ENCODE results near the gene ASGR2.

ASGR2 gene

GRCh38 chr17:7068268-7068667, 46.4 kb downstream of the ASGR2 start:
- DNase-seq (ENCODE audit: insufficient read length, low spot score) (no peak), FAIRE-seq (no peak)

GRCh38 chr17:7067198-7067597, 47.4 kb downstream of the ASGR2 start:
- no peak for DNase-seq (ENCODE audit: insufficient read length, low spot score)
- no peak for FAIRE-seq

GRCh38 chr17:7064261-7064660, 50.4 kb downstream of the ASGR2 start:
- FAIRE-seq (no peak), DNase-seq (ENCODE audit: insufficient read length, low spot score) (no peak)

GRCh38 chr17:7063518-7064094, 51.0 kb downstream of the ASGR2 start:
- no peak for DNase-seq (ENCODE audit: insufficient read length, low spot score)
- no peak for FAIRE-seq

GRCh38 chr17:7060165-7060891, 54.3 kb downstream of the ASGR2 start:
- DNase-seq (ENCODE audit: insufficient read length, low spot score) (no peak), FAIRE-seq (no peak)

GRCh38 chr17:7058831-7059447, 55.7 kb downstream of the ASGR2 start:
- FAIRE-seq: no peak
- no peak for DNase-seq (ENCODE audit: insufficient read length, low spot score)

DNA sequence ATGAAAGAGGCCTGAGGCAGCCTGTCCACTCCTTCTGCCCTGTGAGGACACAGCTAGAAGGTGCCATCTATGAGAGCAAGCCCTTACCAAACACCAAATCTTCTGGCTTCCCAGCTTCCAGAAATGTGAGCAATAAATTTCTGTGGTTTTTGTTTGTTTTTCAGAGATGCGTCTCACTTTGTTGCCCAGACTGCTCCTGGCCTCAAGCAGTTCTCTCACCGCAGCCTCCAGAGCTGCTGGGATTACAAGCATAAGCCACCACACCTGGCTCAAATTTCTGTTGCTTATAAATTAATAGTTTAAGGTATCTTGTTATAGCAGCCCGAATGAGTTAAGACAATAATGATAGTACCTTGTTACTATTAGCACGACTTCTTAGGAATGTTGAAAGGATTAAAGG, 58.2 kb downstream of the ASGR2 start:
- FAIRE-seq (no peak), DNase-seq (ENCODE audit: insufficient read length, low spot score) (no peak)

All from GM19239 (cell line).